Karpas-422 (cell line): Measurements from ENCODE around the gene GOLGA6A. TPM values are rescaled to one million over a fixed set of nuclear protein-coding genes. Genes with fewer than 3 reads are reported as not detected.
"Not testable (repeated sequence)": the region's sequence is repeated elsewhere in the genome, so short reads cannot be mapped to it uniquely, and the experiment has no call there.

Source experiments
- DNase-seq: peaks from one replicate; pipeline ENCODE4 v3.0.0-alpha.2; 2015
- H2AFZ ChIP-seq: fragments of 200-600 bp; sonication (generic); 2 replicates; pipeline ENCODE4 v1.6.1; 2014; ENCODE audit warnings: antibody characterized with exemption, low read length, mixed read lengths
- H3K27ac ChIP-seq: fragments of 200-600 bp; sonication (generic); 2 replicates; pipeline ENCODE4 v1.5.1; 2014; ENCODE audit warnings: mild to moderate bottlenecking, low read length, moderate library complexity
- H3K27me3 ChIP-seq: fragments of 200-600 bp; sonication (generic); 2 replicates; pipeline ENCODE4 v1.6.1; 2014; ENCODE audit warnings: low read length, mixed read lengths
- H3K36me3 ChIP-seq: fragments of 200-600 bp; sonication (generic); 2 replicates; pipeline ENCODE4 v1.6.1; 2014; ENCODE audit warnings: low read length, mixed read lengths; ENCODE audit not compliant: insufficient read depth
- H3K4me1 ChIP-seq: fragments of 200-600 bp; sonication (generic); 2 replicates; pipeline ENCODE4 v1.6.1; 2014; ENCODE audit warnings: mild to moderate bottlenecking, low read length, mixed read lengths
- H3K4me2 ChIP-seq: fragments of 200-600 bp; sonication (generic); 2 replicates; pipeline ENCODE4 v1.6.1; 2014; ENCODE audit warnings: low read length, low read depth, mild to moderate bottlenecking; ENCODE audit not compliant: poor library complexity, severe bottlenecking
- H3K4me3 ChIP-seq: fragments of 200-600 bp; sonication (generic); 2 replicates; pipeline ENCODE4 v1.5.1; 2014; ENCODE audit warnings: mild to moderate bottlenecking, antibody characterized with exemption, low read length, mixed read lengths
- H3K79me2 ChIP-seq: fragments of 200-600 bp; sonication (generic); 2 replicates; pipeline ENCODE4 v1.6.1; 2014; ENCODE audit warnings: mild to moderate bottlenecking, low read length, mixed read lengths
- H3K9ac ChIP-seq: fragments of 200-600 bp; sonication (generic); 2 replicates; pipeline ENCODE4 v1.6.0; 2014; ENCODE audit warnings: low read length
- H3K9me2 ChIP-seq: fragments of 200-600 bp; sonication (generic), shearing (Covaris generic); replicated peaks from 2 replicates; pipeline ENCODE4 v1.6.0; 2014; ENCODE audit warnings: mild to moderate bottlenecking, low read length, moderate library complexity; ENCODE audit not compliant: insufficient read depth
- H3K9me3 ChIP-seq: fragments of 300-700, 200-600 bp; sonication (generic); 2 replicates; pipeline ENCODE4 v1.6.1; 2014; ENCODE audit warnings: low read length, mixed read lengths
- H4K20me1 ChIP-seq: fragments of 200-600 bp; sonication (generic); 2 replicates; pipeline ENCODE4 v1.6.1; 2014; ENCODE audit warnings: mild to moderate bottlenecking, antibody characterized with exemption, low read length, low read depth; ENCODE audit not compliant: insufficient read depth
- total RNA-seq: library from RNA; depleted of rRNA; stranded (reverse); fragments of >200 nt; shearing (Covaris generic); gene quantifications from 2 replicates; pipeline ENCODE4 v1.2.3, GENCODE V29; 2014; ENCODE audit warnings: low replicate concordance; rRNA removed

GOLGA6A gene, protein sequence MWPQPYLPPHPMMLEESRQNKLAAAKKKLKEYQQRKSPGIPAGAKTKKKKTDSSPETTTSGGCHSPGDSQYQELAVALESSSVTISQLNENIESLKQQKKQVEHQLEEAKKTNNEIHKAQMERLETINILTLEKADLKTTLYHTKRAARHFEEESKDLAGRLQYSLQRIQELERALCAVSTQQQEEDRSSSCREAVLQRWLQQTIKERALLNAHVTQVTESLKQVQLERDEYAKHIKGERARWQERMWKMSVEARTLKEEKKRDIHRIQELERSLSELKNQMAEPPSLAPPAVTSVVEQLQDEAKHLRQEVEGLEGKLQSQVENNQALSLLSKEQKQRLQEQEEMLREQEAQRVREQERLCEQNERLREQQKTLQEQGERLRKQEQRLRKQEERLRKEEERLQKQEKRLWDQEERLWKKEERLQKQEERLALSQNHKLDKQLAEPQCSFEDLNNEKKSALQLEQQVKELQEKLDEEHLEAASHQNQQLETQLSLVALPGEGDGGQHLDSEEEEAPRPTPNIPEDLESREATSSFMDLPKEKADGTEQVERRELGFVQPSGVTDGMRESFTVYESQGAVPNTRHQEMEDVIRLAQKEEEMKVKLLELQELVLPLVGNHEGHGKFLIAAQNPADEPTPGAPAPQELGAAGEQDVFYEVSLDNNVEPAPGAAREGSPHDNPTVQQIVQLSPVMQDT
- total RNA-seq, result not detected in 2 replicates

DNA sequence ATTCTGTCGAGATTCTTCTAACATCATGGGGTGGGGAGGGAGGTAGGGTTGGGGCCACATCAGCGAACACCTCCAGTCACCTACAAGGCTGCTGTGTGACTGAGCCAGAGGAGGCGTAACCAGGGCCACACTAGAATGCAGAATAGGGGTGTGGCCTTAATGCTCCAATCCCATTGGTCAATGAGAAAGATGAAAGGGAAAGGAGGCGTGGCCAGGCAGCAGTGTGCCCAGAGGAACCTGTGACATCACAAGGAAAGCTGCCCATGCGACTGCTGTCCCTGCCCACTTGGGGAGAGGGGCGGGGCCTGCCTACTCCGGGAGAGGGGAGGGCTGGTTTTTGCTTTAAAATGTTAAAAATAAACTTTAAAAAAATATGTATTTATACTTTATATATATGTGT lies at the start of gene GOLGA6A:
Gene GOLGA6A (minus strand): TSS at position 101 of the 400 bp plus-strand sequence. CDS start 41 bp downstream, at position 60.
- not testable (repeated sequence) for H3K36me3 ChIP-seq, H3K27me3 ChIP-seq, H3K9me3 ChIP-seq, H3K79me2 ChIP-seq, H4K20me1 ChIP-seq, H3K9ac ChIP-seq, H3K4me3 ChIP-seq, H3K4me1 ChIP-seq, H3K4me2 ChIP-seq, H3K27ac ChIP-seq, DNase-seq, H2AFZ ChIP-seq, H3K9me2 ChIP-seq

DNA sequence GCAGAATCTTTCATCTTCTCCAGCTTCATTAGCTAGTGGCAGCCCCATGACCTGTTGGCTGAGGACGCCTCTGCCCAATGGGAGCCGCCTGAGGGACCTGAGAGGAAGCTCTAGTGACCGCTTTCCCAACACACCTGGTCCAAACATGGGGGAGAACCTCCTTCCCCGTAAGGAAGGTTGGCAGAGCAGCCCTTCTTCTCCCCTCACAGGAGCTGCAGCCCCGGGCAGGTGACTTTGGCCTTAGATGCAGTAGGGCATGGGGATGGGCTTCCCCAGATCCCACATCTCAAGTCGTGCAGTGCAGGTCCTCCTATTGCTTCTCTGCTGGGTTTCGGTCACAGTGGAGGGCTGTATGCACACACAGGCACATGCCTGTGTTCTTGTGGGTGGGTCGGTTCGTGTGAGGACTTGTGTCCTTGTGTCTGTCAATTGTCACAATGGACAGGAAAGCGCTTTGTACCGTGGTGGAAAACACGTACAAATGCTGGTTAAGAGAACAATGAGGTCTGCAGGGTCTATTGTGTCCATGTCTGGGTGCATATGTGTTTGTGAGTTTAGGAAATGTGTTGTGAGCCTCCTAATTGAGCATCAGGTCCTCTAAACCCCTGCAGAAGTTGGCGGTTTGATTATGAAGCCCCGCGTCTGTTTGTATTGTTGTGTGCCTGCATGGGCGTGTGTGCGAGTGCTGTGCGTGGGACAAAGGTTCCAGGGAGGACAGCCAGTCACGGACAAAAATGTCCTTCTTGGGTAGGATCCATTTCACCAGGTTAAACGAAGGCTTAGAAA lies 49.5 kb upstream of the GOLGA6A start:
- Histone ChIP-seq H3K79me2 (no peaks in the 10 kb centered on the region), H4K20me1 (no peaks in the 10 kb centered on the region), H3K4me2 (no peak overlapping the region), H3K27ac (no peak overlapping the region), H3K9ac (no peak overlapping the region), H3K9me3 (no peaks in the 10 kb centered on the region), H3K36me3 (no peaks in the 10 kb centered on the region), H3K9me2 (no peaks in the 10 kb centered on the region), H3K4me1 (no peaks in the 10 kb centered on the region), H3K4me3 (no peak overlapping the region), H3K27me3 (no peaks in the 10 kb centered on the region), H2AFZ (no peak overlapping the region)
- DNase-seq, result no peak

DNA sequence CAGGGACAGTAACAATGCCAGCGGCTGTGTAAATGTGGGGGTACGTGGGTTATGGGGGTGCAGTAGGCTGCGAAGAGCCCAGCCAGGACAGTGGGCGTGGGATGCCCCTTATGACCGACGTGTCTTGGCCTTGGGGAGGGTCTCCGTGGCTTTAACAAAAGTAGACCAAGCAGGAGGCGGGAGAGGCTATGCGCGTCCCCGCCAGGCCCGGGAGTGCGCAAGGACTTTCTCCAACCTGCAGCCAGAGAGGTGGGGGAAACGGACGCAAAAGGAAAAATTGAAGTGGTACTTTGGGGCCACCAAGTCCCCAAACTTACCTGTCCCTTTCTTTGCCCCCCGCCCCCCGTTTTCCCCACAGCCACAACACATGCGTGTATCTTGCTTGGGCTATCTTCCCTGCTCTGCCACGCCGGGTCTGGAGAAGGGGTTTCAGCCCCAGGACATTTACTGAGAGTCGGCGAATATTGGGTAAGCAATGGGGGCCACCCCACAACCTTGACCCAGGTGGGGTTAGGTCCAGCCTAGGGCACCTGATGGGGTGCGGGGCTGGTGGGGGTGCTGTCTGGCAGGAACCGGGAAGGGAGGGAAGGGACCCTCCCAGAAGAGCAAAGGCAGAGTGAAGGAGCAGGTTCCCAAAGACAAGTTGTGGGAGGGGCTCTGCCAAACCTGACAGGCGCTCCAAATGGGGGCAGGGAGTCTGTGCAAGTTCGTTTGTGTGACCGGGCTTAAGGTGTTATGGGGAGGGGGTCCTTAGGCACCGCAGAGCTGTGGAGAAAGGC lies 48.7 kb upstream of the GOLGA6A start:
- DNase-seq, result no peak
- Histone ChIP-seq H3K9me2 (no peaks in the 10 kb centered on the region), H3K4me2 (no peak overlapping the region), H3K9ac (no peak overlapping the region), H3K27ac (no peak overlapping the region), H2AFZ (no peak overlapping the region), H3K27me3 (no peaks in the 10 kb centered on the region), H3K79me2 (no peaks in the 10 kb centered on the region), H3K9me3 (no peaks in the 10 kb centered on the region), H3K4me1 (no peaks in the 10 kb centered on the region), H3K36me3 (no peaks in the 10 kb centered on the region), H4K20me1 (no peaks in the 10 kb centered on the region), H3K4me3 (no peak overlapping the region)

DNA sequence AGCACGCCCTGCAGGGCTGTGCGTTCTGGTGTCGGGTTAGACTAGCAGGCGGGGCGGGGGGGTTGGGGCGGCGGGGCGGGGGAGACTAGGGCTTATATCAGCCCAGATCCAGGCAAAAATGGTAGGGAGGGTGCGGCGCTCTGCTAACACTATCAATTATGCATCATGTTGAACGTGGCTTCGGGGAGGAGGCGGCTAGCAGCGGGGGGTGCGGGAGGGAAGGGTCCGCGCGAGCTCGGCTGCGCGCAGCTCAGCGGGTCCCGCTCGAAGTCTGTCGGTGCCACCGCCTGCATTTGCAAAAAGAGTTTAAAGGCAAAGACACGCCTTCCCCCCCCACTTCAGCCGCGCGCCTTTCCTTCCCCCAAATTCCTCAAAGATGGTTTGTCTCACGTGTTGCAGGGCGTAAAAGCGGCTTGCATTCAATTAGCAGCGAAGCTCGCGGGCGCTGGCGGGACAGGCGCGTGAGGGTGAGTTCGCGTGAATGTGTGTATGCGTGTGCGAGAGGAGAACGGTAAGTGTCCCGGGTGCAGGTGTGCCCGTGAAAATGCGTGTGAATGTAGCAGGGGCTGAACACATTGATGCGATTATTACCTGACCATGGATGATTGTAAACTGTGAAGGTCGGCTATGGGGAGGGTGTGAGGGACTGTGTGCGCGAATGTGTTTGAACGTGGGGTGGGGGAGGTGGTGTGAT lies 48.0 kb upstream of the GOLGA6A start, which contains the start of gene ISLR2:
Gene ISLR2 (plus strand): TSS at position 432 of the 694 bp plus-strand sequence. CDS start 2,169 bp downstream, outside the sequence.
- no peak for DNase-seq
- H3K9me3 ChIP-seq, result no peaks in the 10 kb centered on the region
- no peak within 1 kb of the TSS for H3K4me2 ChIP-seq
- no peaks in the 10 kb centered on the region for H3K36me3 ChIP-seq
- H2AFZ ChIP-seq, result no peak within 1 kb of the TSS
- H3K4me1 ChIP-seq, result no peaks in the 10 kb centered on the region
- H4K20me1 ChIP-seq, result no peaks in the 10 kb centered on the region
- H3K27ac ChIP-seq, result no peak within 1 kb of the TSS
- H3K27me3 ChIP-seq, result no peaks in the 10 kb centered on the region
- no peak within 1 kb of the TSS for H3K4me3 ChIP-seq
- H3K79me2 ChIP-seq, result no peaks in the 10 kb centered on the region
- H3K9ac ChIP-seq, result no peak within 1 kb of the TSS
- H3K9me2 ChIP-seq, result no peaks in the 10 kb centered on the region

DNA sequence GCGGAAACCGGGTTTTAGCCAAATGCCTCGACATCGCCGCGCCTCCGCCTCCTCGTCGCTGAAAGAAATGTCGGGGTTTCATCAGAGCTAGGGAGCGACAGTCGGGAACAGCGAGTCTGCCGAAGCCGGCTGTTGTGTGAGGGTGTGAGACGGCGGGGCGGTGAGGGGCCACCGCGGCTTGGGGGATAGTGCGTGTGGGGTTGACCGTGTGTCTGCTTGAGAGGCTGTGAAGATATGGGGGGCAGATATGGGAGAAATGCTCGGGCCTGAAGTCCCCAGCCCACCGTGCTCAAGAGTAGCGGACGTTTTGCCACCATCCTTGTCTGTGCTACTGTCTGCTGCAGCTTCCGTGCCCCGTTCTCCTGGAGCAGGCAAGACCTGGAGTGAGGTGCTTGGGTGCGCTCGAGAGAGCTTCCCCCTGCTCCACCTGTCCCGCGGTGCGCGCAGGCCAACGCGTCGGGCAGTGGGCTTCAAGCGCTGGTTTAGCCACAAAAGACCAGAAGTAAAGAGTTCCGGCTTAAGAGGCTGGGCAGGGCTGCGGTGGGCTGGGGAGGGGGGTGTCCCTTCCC lies 47.3 kb upstream of the GOLGA6A start:
- H3K27me3 ChIP-seq, result no peaks in the 10 kb centered on the region
- no peaks in the 10 kb centered on the region for H4K20me1 ChIP-seq
- no peak overlapping the region for H3K9ac ChIP-seq
- no peak for DNase-seq
- no peaks in the 10 kb centered on the region for H3K36me3 ChIP-seq
- H3K27ac ChIP-seq, result no peak overlapping the region
- H3K4me3 ChIP-seq, result no peak overlapping the region
- H3K79me2 ChIP-seq, result no peaks in the 10 kb centered on the region
- H3K9me2 ChIP-seq, result no peaks in the 10 kb centered on the region
- H3K9me3 ChIP-seq, result no peaks in the 10 kb centered on the region
- H3K4me1 ChIP-seq, result no peaks in the 10 kb centered on the region
- no peak overlapping the region for H2AFZ ChIP-seq
- H3K4me2 ChIP-seq, result no peak overlapping the region

DNA sequence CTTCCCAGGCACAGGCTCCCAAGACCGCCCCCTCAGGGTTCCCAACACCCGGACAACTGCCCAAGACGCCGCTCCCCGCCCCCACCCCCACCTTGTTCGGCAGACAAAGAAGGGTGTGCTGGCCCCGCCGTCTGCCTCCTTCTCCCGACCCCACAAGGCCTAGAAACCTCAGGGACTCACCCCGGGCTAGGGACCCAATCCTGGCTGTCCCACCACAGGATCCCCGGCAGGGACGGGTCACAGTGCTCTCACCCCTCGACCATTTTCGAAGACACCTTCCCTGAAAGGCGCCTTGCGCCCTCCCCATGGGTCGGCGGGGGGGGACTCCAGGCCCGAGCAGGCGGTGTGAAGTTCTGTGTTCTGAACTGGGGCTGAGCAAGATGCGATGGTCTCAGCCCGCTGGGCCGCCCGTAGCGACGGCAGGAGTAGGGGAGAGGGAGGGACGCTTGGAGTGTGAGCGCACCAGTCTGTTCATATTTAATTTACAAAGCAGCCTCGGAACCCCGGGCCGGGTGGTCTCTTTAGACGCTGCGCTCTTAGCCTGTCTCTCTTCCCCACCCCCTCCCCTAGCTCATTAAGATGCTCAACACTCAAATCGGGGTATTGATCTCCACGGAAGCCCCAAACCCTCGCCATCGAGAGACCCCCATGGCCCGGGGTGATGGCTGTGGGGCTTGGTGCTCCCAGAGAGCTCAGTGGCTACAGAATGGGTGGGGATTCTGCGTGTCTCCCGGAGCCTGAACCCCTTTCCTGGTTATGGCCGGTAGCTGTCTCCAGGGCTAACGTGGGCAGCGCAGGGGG lies 46.6 kb upstream of the GOLGA6A start:
- no peak for DNase-seq
- no peaks in the 10 kb centered on the region for H3K79me2 ChIP-seq
- no peaks in the 10 kb centered on the region for H3K9me2 ChIP-seq
- no peaks in the 10 kb centered on the region for H3K27me3 ChIP-seq
- H3K4me3 ChIP-seq, result no peak overlapping the region
- no peaks in the 10 kb centered on the region for H3K36me3 ChIP-seq
- H4K20me1 ChIP-seq, result no peaks in the 10 kb centered on the region
- H2AFZ ChIP-seq, result no peak overlapping the region
- no peak overlapping the region for H3K9ac ChIP-seq
- H3K27ac ChIP-seq, result no peak overlapping the region
- no peaks in the 10 kb centered on the region for H3K9me3 ChIP-seq
- no peaks in the 10 kb centered on the region for H3K4me1 ChIP-seq
- H3K4me2 ChIP-seq, result no peak overlapping the region
